HTERT RPE-1 (cell line): ENCODE measurements around the gene MBD3L2B.

ENCODE experiments used
- in situ Hi-C: fragments of 300-500 bp; cut with MboI; formaldehyde crosslinking; loops from 4 replicates; pipeline ENCODE4 v1.14.3; 2020; ENCODE audit warnings: low sequenced_read_pairs

Gene MBD3L2B

DNA sequence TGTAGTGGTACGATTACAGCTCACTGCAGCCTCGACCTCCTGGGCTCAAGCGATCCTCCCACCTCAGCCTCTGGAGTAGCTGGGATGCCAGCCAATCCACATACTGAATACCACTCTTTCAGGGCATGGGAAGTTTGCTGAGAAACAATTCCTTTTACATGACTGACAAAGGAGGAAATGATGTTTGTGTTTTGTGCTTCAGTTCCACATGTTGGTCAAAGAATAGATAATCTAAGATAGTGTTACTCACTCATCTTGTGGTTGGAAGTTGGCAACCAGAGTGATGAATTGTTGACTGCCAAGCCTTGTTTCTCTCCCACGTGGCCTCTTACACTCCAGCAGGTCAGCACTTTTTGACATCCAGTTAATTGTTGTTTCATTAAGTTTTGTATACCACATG is 7.6 kb downstream of the MBD3L2B start:
- in situ Hi-C loops = no loop called here

DNA sequence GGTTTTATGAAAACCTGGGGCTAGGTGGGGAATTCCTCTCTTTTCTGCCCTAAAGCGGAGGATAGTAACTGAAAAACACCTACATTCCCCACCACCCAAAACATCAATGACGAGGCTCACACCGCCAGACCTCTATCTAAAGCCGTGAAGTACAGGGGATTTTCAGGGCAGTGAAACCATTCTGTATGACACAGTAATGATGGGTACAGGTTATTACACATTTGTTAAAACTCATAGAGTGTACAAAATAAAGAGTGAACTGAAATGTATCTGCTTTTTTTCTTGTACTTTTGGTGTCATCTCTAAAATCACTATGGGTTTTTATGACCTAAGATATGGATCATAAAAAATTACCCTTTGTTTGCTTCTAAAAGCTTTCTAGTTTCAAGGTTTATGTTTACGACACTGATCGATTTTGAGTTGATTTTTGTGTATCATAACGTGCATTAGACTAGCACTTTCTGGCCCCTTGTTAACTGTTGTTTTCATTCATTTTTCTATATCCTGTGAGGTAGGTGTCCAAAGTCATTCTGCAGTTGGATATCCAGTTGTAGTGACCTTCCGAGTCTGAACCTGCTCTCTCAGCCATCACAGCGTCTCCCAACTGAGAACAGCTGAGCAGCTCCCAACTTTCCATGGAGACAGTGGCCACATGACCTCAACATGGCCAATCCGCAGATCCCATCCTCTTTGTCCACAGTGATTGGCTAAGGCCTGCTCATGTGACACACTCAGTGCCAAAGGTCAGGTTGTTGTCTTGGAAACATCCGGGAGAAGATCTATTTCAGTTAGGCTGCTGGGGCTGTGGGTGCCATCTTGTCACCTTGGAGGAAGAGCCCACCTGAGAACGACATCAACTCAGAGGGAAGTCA is 10.3 kb downstream of the MBD3L2B start:
- in situ Hi-C loops = no loop called here

DNA sequence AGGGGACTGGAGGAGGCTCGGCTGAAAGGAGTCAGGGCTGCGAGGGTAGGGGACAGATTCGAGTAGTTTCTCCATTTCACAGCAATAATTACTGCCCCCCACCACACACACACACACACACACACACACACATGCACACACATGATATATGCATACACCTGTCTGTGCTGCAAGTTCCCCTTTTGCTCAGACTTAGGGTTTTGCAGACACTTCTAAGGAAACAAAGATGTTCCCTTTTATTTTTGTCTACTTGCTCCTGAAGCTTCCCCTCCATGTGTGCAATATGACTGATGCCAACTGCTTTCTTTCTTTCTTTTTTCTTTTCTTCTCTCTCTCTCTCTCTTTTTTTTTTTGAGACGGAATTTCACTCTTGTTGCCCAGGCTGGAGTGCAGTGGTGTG is 13.4 kb downstream of the MBD3L2B start:
- in situ Hi-C loops = no loop called here

DNA sequence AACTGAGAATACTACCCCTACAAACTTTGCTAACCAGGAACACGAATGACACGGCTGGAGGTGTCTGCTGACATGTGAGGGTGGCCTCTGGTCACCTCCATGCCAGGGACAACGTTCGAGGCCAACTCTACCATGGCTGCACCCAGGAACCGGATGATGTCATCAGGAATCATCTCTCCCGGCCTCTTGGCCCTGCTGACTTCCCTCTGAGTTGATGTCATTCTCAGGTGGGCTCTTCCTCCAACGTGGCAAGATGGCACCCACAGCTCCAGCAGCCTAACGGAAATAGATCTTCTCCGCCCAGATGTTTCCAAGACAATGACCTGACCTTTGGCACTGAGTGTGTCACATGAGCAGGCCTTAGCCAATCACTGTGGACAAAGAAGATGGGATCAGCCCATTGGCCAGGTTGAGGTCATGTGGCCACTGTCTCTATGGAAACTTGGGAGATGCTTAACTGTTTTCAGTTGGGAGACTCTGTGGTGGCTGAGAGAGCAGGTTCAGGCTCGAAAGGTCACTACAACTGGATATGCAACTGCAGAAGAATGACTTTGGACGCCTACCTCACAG is 15.0 kb downstream of the MBD3L2B start:
- in situ Hi-C loops = no loop called here

DNA sequence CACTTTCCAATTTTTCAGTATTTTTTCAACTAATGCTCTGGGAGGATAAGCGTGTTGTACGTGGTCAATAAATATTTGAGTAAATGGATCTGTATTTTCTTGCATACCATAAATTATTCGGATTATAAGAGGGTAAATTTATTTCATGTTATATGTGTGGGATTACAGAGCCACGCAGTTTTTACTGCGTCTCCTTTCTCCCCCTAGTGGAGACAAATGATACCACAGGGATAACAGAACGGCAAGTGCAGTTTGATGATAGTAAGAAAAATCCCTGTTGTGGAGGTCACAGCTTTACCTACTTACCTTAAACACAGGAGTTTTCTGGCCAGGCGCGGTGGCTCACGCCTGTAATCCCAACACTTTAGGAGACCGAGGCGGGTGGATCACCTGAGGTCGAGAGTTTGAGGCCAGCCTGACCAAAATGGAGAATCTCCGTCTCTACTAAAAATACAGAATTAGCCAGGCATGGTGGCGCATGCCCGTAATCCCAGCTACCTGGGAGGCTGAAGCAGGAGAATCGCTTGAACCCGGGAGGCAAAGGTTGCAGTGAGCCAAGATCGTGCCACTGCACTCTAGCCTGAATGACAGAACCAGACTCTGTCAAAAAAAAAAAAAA is 16.8 kb downstream of the MBD3L2B start:
- in situ Hi-C loops = no loop called here

DNA sequence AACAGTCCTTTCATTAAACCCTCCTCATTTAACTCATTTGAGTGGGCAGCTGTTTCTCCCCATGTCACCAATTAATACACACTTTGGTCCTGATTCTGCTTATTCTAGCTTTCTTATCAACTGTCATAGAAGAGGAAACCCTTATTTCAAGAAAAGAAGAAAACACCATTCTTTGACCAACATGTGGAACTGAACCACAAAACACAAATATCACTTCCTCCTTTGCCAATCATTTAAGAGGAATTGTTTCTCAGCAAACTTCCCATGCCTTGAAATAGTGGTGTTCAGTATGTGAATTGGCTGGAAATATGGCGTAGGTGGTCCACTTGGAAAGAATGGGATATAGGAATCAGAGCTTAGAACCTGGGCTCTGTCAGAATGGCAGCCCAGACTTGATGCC is 20.4 kb downstream of the MBD3L2B start:
- in situ Hi-C loops = no loop called here

DNA sequence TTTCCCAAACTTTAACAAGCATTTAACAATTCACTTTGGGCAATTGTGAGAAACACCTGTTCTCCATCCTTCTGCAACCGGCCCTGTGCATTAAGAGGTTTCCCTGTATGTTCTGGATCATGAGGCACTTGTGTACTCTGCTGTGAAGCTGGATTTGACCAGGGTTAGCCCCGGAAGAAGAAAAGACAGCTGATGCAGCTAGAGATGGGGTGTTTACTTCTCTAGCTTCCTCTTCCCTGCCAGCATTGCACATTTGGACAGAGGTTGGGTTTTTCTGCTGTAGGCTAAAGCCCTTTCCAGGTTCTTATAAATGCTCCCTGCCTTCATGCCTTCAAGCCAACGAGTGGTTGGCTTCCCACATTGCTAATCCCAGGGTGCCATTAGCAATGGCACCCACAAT is 20.9 kb downstream of the MBD3L2B start:
- in situ Hi-C loops = no loop called here

DNA sequence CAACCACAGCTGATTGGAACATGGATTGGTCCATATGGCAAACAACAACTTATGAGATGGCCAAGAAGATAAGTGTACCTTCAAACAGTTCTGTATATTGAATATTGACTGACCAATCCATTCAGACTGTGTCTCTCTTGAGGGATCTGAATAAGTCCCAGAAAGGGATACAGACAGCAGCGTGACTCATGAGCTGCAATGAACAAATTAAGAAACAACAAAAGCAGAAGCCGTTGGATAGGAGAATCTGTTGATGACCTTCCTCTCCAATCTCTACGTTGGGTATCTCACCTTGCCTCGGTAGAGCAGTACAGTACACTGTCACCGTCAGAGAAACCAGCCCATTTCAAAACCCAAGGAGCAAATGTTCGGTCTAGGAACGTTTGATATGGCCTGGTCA is 21.3 kb downstream of the MBD3L2B start:
- in situ Hi-C loops = no loop called here

DNA sequence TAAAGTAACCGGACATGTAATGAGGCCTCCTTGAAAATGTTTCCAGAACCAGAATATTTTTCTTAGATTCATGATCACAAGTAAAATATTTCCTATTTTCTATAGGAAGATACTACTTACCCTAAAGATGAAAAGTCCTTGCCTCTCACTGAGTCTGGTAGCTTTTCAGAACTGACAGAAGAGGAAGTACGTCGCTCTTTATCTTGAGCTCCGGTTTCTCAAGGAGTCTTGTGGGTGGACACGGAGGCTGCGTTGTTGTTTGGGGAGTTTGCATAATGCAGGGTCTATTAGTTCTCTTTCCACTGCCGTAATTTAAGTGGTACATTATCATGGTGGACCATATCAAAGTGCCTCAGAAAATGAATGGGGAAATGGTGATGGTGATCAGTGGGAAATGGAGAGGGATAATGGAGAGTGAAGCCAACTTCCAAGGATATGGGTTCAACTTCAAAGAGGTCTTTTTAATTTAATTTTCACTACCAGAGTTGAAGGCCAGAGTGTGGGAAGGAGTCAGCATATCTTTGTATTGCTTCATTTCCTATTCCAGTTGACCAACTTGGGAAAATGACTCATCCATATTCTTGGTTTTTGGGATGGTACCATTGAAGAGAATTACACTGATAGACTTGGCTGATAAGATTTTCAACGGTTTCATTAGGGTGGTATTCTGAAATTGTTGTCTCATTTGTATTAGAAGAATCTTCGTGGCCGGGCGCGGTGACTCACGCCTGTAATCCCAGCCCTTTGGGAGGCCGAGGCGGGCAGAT is 23.4 kb downstream of the MBD3L2B start:
- in situ Hi-C loops = no loop called here

DNA sequence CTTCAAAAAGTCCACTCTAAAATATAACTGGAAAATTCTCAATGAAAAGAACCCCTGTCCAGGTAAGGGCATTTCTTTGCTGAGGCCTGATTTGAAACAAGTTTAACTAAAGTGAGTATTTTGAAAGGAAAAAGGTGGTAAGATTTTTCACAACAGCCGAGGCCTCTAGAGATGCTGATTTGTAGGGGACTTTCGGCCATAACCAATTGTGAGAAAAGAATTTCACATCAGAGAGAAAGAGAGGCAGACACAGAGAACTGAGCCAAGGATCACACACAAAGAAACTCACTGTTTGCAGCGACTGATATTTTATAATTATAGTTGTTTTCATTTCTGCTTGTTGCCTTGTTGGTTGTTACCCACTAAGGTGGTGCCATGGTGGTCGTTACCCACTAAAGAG is 24.4 kb downstream of the MBD3L2B start:
- in situ Hi-C loops = no loop called here

DNA sequence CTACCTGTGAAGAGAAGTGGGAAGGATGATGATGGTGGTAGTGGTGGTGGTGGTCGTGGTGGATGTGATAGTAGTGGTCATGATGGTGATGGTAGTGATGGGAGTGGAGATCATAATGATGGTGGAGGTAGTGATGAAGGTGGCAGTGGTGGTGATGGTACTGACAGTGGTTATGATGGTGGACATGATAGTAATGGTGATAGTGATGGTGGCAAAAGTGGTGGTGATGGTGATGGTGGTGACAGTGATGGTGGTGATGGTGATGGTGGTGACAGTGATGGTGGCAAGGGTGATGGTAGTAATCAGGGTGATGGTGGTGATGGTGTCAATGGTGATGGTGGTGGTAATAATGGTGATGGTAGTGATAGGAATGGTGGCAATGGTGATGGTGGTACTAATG is 26.2 kb downstream of the MBD3L2B start:
- in situ Hi-C loops = no loop called here

DNA sequence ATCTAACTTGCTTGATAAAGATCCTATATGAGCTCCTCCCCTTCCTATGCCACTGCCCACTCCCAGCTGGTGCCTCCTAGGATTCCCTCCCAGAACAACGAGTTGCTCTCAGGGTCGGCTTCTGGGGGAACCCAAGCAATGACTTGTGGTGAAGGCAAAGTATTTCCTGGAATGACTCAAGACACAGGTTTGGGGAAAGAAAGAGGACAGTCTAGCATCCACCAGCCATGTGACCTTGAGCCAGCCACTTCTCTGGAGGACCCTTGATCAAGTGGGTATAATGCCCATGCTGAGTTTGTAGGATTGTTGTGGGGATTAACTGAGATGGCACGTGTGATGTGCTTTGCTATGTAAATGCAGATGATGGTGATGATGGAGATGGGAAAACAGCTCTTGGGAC is 33.0 kb downstream of the MBD3L2B start:
- in situ Hi-C loops = no loop called here

DNA sequence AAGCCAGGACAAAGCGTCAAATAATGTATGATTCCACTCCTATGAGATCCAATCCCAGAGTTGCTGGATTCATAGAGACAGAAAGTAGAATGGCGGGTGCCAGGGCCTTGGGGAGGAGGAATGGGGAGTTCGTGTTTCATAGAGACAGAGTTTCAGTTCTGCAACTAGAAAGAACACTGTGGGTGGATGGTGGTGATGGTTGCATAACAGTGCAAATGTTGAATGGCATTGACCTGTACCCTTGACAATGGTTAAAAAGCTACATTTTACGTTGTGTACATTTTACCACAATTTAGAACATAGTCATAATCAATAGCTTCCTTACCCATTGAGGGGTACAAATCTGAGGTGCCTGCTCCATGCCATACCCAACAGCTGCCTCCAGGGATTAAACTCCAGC is 33.4 kb downstream of the MBD3L2B start:
- in situ Hi-C loops = no loop called here

DNA sequence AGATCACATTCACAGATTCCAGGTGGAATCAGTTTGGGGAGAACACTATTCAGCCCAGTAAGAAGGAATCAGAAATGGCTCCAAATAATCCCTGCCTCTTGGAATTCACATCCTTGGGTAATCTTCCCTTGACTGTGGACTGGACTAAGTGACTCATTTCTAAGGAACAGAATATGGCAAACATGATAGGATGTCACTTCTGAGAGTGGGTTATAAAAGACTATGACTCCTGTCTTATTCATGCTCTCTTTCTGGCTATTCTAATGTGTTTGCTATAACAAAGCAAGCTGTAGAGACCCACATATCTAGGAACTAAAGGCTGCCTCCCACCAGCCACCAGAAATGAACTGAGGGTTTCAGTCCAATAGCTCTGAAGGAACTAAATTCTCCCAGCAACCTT is 37.8 kb downstream of the MBD3L2B start:
- in situ Hi-C loops = no loop called here

DNA sequence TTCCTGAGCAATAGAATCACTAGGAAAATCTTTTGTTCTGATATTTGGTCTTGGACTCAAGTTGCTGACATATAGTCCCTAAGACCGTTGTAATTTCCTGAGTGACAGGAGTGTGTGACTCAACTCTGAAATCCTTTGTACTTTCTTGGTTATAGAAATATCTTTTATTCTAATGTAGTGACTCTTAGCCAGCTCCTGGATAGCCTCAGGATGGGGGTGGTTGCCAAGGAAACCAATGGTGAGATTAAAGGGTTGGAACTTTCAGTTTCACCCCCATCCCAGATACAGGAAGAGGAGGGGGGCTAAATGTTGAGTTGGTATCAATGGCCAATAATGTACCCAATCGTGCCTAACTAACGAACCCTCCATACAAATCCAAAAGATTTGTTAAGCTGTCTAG is 41.8 kb downstream of the MBD3L2B start:
- in situ Hi-C loops = no loop called here

DNA sequence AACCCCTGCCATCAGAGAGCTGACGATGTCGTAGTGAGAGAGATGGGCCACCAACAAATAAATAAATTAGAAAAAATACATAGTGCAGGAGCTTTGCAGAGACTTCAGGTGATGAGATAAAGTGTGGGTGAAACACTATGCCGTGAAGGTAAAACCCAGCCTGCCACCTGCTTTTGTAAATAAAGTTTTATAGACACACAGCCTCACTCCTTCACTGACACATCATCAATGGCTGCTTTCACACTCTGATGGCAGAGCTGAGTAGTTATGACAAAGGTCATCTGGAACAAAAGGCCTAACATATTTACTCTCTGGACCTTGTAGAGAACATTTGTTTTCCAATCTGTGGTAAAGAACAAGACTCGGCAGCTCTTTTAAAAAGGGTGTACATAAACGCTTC is 45.0 kb downstream of the MBD3L2B start:
- in situ Hi-C loops = no loop called here

DNA sequence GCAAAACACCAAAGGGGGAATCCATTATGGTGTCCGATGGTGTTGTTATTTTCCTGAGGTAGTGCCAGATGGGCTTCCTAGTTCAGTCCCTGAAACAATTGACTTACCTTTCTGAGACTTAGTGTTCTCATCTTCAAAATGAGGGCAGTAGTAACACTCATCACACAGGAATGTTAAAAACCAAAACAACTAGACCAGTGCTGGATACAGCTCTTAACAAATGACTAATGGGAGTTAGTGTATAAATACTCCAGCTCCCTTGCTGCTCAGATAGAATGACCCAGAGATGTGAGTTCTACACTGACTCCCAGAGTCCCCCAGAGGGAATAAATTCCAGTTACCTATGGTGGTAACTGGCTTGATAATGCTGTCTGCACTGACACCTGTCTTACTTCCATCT is 49.9 kb downstream of the MBD3L2B start:
- in situ Hi-C loops = no loop called here

DNA sequence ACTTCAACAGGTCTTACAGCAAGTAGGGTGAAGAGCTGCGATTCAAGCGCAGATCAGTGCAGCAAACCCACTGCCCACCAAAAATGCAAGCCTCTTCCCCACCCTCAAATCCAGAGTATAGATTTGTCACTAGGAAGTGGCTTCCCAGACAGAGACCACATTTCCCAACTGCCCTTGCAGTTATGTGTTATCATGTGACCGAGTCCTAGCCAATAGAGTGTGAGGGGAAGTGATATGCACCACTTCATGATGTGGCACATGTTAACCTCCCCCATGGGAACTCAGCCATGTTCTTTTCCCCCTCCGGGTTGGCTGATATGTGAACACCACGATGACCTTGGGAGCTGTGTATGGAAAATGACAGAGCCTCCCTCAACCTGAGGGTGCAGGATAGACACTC is 50.8 kb downstream of the MBD3L2B start:
- in situ Hi-C loops = no loop called here

DNA sequence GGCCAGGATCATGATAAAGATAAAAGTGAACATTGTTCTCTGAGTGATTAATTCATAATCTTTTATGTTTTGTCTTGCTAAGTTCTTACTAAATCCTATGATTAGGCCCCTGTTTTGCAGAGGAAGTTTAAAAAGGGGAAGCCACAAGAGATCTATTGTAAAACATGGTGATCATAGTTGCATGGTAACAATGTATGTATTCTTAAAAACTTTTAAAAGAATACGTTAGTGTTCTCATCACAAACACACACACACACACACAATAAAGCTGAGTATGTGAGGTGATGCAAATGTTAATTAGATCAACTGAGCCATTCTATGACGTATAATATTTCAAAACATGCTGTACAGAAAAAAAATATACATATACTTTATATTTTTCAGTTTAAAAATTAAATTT is 51.2 kb downstream of the MBD3L2B start:
- in situ Hi-C loops = no loop called here

DNA sequence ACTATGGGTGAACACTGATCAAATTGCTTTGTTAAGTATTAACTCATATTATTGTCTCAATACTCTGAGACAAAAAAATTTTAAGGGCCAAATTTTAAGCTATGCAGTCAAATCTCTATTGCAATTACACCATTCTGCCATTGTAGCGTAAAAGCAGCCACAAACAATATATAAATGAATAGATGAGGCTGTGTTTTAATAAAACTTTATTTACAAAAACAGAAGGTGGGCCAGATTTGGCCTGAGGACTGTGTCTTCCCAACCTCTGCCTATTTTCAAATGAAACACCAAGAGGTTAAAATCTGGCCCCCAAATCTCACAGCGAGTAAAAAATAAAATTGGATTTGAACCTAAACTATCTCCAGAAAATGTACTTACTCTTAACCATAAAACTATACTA is 51.7 kb downstream of the MBD3L2B start:
- in situ Hi-C loops = no loop called here
